Endodermal cell (in vitro differentiated cells): ENCODE data around the gene FBXL2. TPM values are rescaled to one million over a fixed set of nuclear protein-coding genes. Genes with fewer than 3 reads are reported as not detected.

Source experiments
- DNase-seq: peaks from one replicate; pipeline ENCODE4 v3.0.0-alpha.2; 2017
- H3K27ac ChIP-seq: 2 replicates; pipeline ENCODE4 v1.5.1; 2013; ENCODE audit warnings: mild to moderate bottlenecking, low read depth, low read length, moderate library complexity
- H3K27me3 ChIP-seq: 2 replicates; pipeline ENCODE4 v1.6.1; 2013; ENCODE audit warnings: mild to moderate bottlenecking, low read length, moderate library complexity; ENCODE audit not compliant: insufficient read depth, control insufficient read depth, poor library complexity, severe bottlenecking
- H3K36me3 ChIP-seq: 2 replicates; pipeline ENCODE4 v1.7.0; 2013; ENCODE audit warnings: mild to moderate bottlenecking, low read length, moderate library complexity; ENCODE audit not compliant: control insufficient read depth, insufficient read depth
- H3K4me1 ChIP-seq: one replicate; pipeline ENCODE4 v1.7.0; 2013; ENCODE audit warnings: low read length; ENCODE audit not compliant: control insufficient read depth, insufficient read depth
- H3K4me3 ChIP-seq: 2 replicates; pipeline ENCODE4 v1.5.1; 2013; ENCODE audit warnings: mild to moderate bottlenecking, low read length, moderate library complexity
- H3K9ac ChIP-seq: 2 replicates; pipeline ENCODE4 v1.6.1; 2013; ENCODE audit warnings: mild to moderate bottlenecking, low read length, moderate library complexity; ENCODE audit not compliant: poor library complexity, severe bottlenecking; ENCODE audit errors: extremely low read depth
- H3K9me3 ChIP-seq: 2 replicates; pipeline ENCODE4 v1.6.1; 2013; ENCODE audit warnings: mild to moderate bottlenecking, low read length, moderate library complexity; ENCODE audit not compliant: control insufficient read depth
- H3K27ac Mint-ChIP-seq: 2 replicates; pipeline ENCODE4 v1.8.0; 2020; ENCODE audit warnings: mixed read lengths
- H3K27me3 Mint-ChIP-seq: 2 replicates; pipeline ENCODE4 v1.8.0; 2021; ENCODE audit warnings: mild to moderate bottlenecking, mixed read lengths; ENCODE audit not compliant: insufficient read depth
- H3K36me3 Mint-ChIP-seq: 2 replicates; pipeline ENCODE4 v1.8.0; 2020; ENCODE audit warnings: low read depth, mixed read lengths
- H3K4me1 Mint-ChIP-seq: 2 replicates; pipeline ENCODE4 v1.8.0; 2020; ENCODE audit warnings: mixed read lengths
- H3K4me3 Mint-ChIP-seq: 2 replicates; pipeline ENCODE4 v1.8.0; 2020; ENCODE audit warnings: mild to moderate bottlenecking, moderate library complexity, mixed read lengths
- H3K9me3 Mint-ChIP-seq: 2 replicates; pipeline ENCODE4 v1.8.0; 2020; ENCODE audit warnings: mild to moderate bottlenecking, mixed read lengths
- CTCF ChIP-seq: fragments of 200-600 bp; sonication (generic); conservative IDR thresholded peaks from 2 replicates; pipeline ENCODE4 v1.5.0; 2021; ENCODE audit warnings: antibody characterized with exemption, mild to moderate bottlenecking
- WGBS, 2 experiments: methylation state at CpG; one replicate each; pipeline versions ENCODE4 v1.1.5 to v1.1.7; 2013; ENCODE audit warnings: missing lambda C conversion rate in 2 of 2, mixed read lengths in 1 of 2; ENCODE audit not compliant: insufficient coverage in 1 of 2, insufficient read length in 1 of 2; 5-methylcytosine and 5-hydroxymethylcytosine counted together
- total RNA-seq, 2 donors: library from RNA; stranded (reverse); fragmentation: NEBNext Ultra II Directional in 1 of 2; extraction: Animal tissue kit (Norgen Biotek cat#: 25700) in 1 of 2; gene quantifications; 2 replicates in 1 of 2; 3 replicates in 1 of 2; pipeline ENCODE4 v1.2.1, GENCODE V29; 2021

FBXL2 gene
- total RNA-seq, 2 donors from 2014 or later: 12.4 to 18.2 TPM

- no peak for TF ChIP-seq CTCF
- no peaks in the 10 kb centered on the region for H3K9me3 ChIP-seq
- Mint-ChIP-seq H3K27me3 (no peaks in the 10 kb centered on the region), H3K36me3 (peaks cover 25% of the 10 kb centered on the region), H3K4me3 (no peak overlapping the region), H3K27ac (no peak overlapping the region), H3K9me3 (no peaks in the 10 kb centered on the region), H3K4me1 (peaks cover 5% of the 10 kb centered on the region)
- no peak overlapping the region for H3K27ac ChIP-seq
- peak; percentile 31 for DNase-seq
- no peak overlapping the region for H3K9ac ChIP-seq
- no peak overlapping the region for H3K4me3 ChIP-seq
- peaks cover 2% of the 10 kb centered on the region for H3K4me1 ChIP-seq
- H3K27me3 ChIP-seq: no peaks in the 10 kb centered on the region
- peaks cover 10% of the 10 kb centered on the region for H3K36me3 ChIP-seq
Observed at GRCh38 chr3:33364060-33364459, 86.8 kb downstream of the FBXL2 start.

GRCh38 chr3:33364531-33365128 is 87.4 kb downstream of the FBXL2 start:
- Mint-ChIP-seq H3K4me1 (no peaks in the 10 kb centered on the region), H3K9me3 (no peaks in the 10 kb centered on the region), H3K36me3 (peaks cover 27% of the 10 kb centered on the region), H3K4me3 (no peak overlapping the region), H3K27me3 (no peaks in the 10 kb centered on the region), H3K27ac (no peak overlapping the region)
- no peak overlapping the region for H3K4me3 ChIP-seq
- peak; percentile 33 for DNase-seq
- H3K27me3 ChIP-seq: no peaks in the 10 kb centered on the region
- no peaks in the 10 kb centered on the region for H3K4me1 ChIP-seq
- no peak overlapping the region for H3K27ac ChIP-seq
- WGBS, 2 experiments: 89 to 93% methylated on average over 9 to 10 of the region's 10 CpGs
- TF ChIP-seq CTCF: no peak
- H3K36me3 ChIP-seq: peaks cover 10% of the 10 kb centered on the region
- H3K9ac ChIP-seq: no peak overlapping the region
- H3K9me3 ChIP-seq: no peaks in the 10 kb centered on the region

- no peaks in the 10 kb centered on the region for H3K27me3 ChIP-seq
- no peaks in the 10 kb centered on the region for H3K4me1 Mint-ChIP-seq
- peak; percentile 69 for DNase-seq
- peaks cover 41% of the 10 kb centered on the region for H3K36me3 ChIP-seq
- no peak overlapping the region for H3K4me3 Mint-ChIP-seq
- 69 to 70% methylated on average over 12 to 14 of the region's 14 CpGs for WGBS, 2 experiments
- H3K27ac Mint-ChIP-seq: no peak overlapping the region
- H3K9ac ChIP-seq: no peak overlapping the region
- no peaks in the 10 kb centered on the region for H3K27me3 Mint-ChIP-seq
- peaks cover 42% of the 10 kb centered on the region for H3K36me3 Mint-ChIP-seq
- H3K4me1 ChIP-seq: no peaks in the 10 kb centered on the region
- peak; percentile 96 for TF ChIP-seq CTCF
- H3K9me3 Mint-ChIP-seq: peaks cover 8% of the 10 kb centered on the region
- H3K27ac ChIP-seq: no peak overlapping the region
- peaks cover 17% of the 10 kb centered on the region for H3K9me3 ChIP-seq
- H3K4me3 ChIP-seq: no peak overlapping the region
Observed at GRCh38 chr3:33372218-33373081, 95.2 kb downstream of the FBXL2 start.
